ENCODE results near the gene GPR87.

GPR87 gene

GRCh38 chr3:151314593-151314992 lies 2.0 kb downstream of the GPR87 start:
- DNase-seq, result no peak

- no peak for DNase-seq
These were observed 2.5 kb downstream of the GPR87 start for GRCh38 chr3:151314137-151314536.

- no peak for DNase-seq
These were observed 3.6 kb downstream of the GPR87 start for GRCh38 chr3:151312972-151313371.

- no peak for DNase-seq
These were observed 7.1 kb downstream of the GPR87 start for GRCh38 chr3:151309566-151309965.

- no peak for DNase-seq
These were observed 8.8 kb downstream of the GPR87 start for GRCh38 chr3:151307583-151308488.

GRCh38 chr3:151307131-151307530 lies 9.5 kb downstream of the GPR87 start:
- no peak for DNase-seq

- DNase-seq, result no peak
These were observed 10.3 kb downstream of the GPR87 start for GRCh38 chr3:151306168-151306810.

- DNase-seq, result no peak
These were observed 10.9 kb downstream of the GPR87 start for GRCh38 chr3:151305775-151306151.

GRCh38 chr3:151305060-151305774 lies 11.4 kb downstream of the GPR87 start:
- DNase-seq, result peak; percentile 3

- no peak for DNase-seq
These were observed 12.9 kb downstream of the GPR87 start for GRCh38 chr3:151303751-151304150.

- no peak for DNase-seq
These were observed 14.8 kb downstream of the GPR87 start for GRCh38 chr3:151301787-151302186.

GRCh38 chr3:151300539-151300938 lies 16.1 kb downstream of the GPR87 start:
- DNase-seq, result no peak

GRCh38 chr3:151299006-151299405 lies 17.6 kb downstream of the GPR87 start:
- DNase-seq, result no peak

- no peak for DNase-seq
These were observed 19.2 kb downstream of the GPR87 start for GRCh38 chr3:151297429-151297828.

GRCh38 chr3:151296226-151296625 lies 20.4 kb downstream of the GPR87 start:
- DNase-seq, result no peak

GRCh38 chr3:151293127-151293526 lies 23.5 kb downstream of the GPR87 start:
- DNase-seq, result no peak

- DNase-seq, result peak; percentile 16
These were observed 25.9 kb downstream of the GPR87 start for GRCh38 chr3:151290673-151291072.

GRCh38 chr3:151289445-151289844 lies 27.2 kb downstream of the GPR87 start:
- no peak for DNase-seq

GRCh38 chr3:151285940-151286339 lies 30.7 kb downstream of the GPR87 start:
- no peak for DNase-seq

- peak; percentile 3 for DNase-seq
These were observed 32.6 kb downstream of the GPR87 start for GRCh38 chr3:151283907-151284461.

GRCh38 chr3:151283387-151283786 lies 33.2 kb downstream of the GPR87 start:
- no peak for DNase-seq

GRCh38 chr3:151282921-151283320 lies 33.7 kb downstream of the GPR87 start:
- DNase-seq, result peak; percentile 67

- no peak for DNase-seq
These were observed 34.8 kb downstream of the GPR87 start for GRCh38 chr3:151281671-151282324.
